Endodermal cell (in vitro differentiated cells): ENCODE results near the gene HBA2. TPM values are rescaled to one million over a fixed set of nuclear protein-coding genes. Genes with fewer than 3 reads are reported as not detected.
"Not testable (repeated sequence)": the region's sequence is repeated elsewhere in the genome, so short reads cannot be mapped to it uniquely, and the experiment has no call there.

ENCODE experiments used
- DNase-seq: peaks from one replicate; pipeline ENCODE4 v3.0.0-alpha.2; 2017
- H3K27ac ChIP-seq: 2 replicates; pipeline ENCODE4 v1.5.1; 2013; ENCODE audit warnings: mild to moderate bottlenecking, low read depth, low read length, moderate library complexity
- H3K27me3 ChIP-seq: 2 replicates; pipeline ENCODE4 v1.6.1; 2013; ENCODE audit warnings: mild to moderate bottlenecking, low read length, moderate library complexity; ENCODE audit not compliant: insufficient read depth, control insufficient read depth, poor library complexity, severe bottlenecking
- H3K36me3 ChIP-seq: 2 replicates; pipeline ENCODE4 v1.7.0; 2013; ENCODE audit warnings: mild to moderate bottlenecking, low read length, moderate library complexity; ENCODE audit not compliant: control insufficient read depth, insufficient read depth
- H3K4me1 ChIP-seq: one replicate; pipeline ENCODE4 v1.7.0; 2013; ENCODE audit warnings: low read length; ENCODE audit not compliant: control insufficient read depth, insufficient read depth
- H3K4me3 ChIP-seq: 2 replicates; pipeline ENCODE4 v1.5.1; 2013; ENCODE audit warnings: mild to moderate bottlenecking, low read length, moderate library complexity
- H3K9ac ChIP-seq: 2 replicates; pipeline ENCODE4 v1.6.1; 2013; ENCODE audit warnings: mild to moderate bottlenecking, low read length, moderate library complexity; ENCODE audit not compliant: poor library complexity, severe bottlenecking; ENCODE audit errors: extremely low read depth
- H3K9me3 ChIP-seq: 2 replicates; pipeline ENCODE4 v1.6.1; 2013; ENCODE audit warnings: mild to moderate bottlenecking, low read length, moderate library complexity; ENCODE audit not compliant: control insufficient read depth
- H3K27ac Mint-ChIP-seq: 2 replicates; pipeline ENCODE4 v1.8.0; 2020; ENCODE audit warnings: mixed read lengths
- H3K27me3 Mint-ChIP-seq: 2 replicates; pipeline ENCODE4 v1.8.0; 2021; ENCODE audit warnings: mild to moderate bottlenecking, mixed read lengths; ENCODE audit not compliant: insufficient read depth
- H3K36me3 Mint-ChIP-seq: 2 replicates; pipeline ENCODE4 v1.8.0; 2020; ENCODE audit warnings: low read depth, mixed read lengths
- H3K4me1 Mint-ChIP-seq: 2 replicates; pipeline ENCODE4 v1.8.0; 2020; ENCODE audit warnings: mixed read lengths
- H3K4me3 Mint-ChIP-seq: 2 replicates; pipeline ENCODE4 v1.8.0; 2020; ENCODE audit warnings: mild to moderate bottlenecking, moderate library complexity, mixed read lengths
- H3K9me3 Mint-ChIP-seq: 2 replicates; pipeline ENCODE4 v1.8.0; 2020; ENCODE audit warnings: mild to moderate bottlenecking, mixed read lengths
- WGBS, 2 experiments: methylation state at CpG; one replicate each; pipeline versions ENCODE4 v1.1.5 to v1.1.7; 2013; ENCODE audit warnings: missing lambda C conversion rate in 2 of 2, mixed read lengths in 1 of 2; ENCODE audit not compliant: insufficient coverage in 1 of 2, insufficient read length in 1 of 2; 5-methylcytosine and 5-hydroxymethylcytosine counted together
- total RNA-seq, 2 donors: library from RNA; stranded (reverse); fragmentation: NEBNext Ultra II Directional in 1 of 2; extraction: Animal tissue kit (Norgen Biotek cat#: 25700) in 1 of 2; gene quantifications; 2 replicates in 1 of 2; 3 replicates in 1 of 2; pipeline ENCODE4 v1.2.1, GENCODE V29; 2021
- TF ChIP-seq, protein P1 (sequence below): fragments of 200-600 bp; sonication (generic); conservative IDR thresholded peaks from 2 replicates; pipeline ENCODE4 v1.5.0; 2021; ENCODE audit warnings: antibody characterized with exemption, mild to moderate bottlenecking

The HBA2 gene
- total RNA-seq, 2 donors from 2014 or later: 1.2 TPM; not detected in 1

DNA sequence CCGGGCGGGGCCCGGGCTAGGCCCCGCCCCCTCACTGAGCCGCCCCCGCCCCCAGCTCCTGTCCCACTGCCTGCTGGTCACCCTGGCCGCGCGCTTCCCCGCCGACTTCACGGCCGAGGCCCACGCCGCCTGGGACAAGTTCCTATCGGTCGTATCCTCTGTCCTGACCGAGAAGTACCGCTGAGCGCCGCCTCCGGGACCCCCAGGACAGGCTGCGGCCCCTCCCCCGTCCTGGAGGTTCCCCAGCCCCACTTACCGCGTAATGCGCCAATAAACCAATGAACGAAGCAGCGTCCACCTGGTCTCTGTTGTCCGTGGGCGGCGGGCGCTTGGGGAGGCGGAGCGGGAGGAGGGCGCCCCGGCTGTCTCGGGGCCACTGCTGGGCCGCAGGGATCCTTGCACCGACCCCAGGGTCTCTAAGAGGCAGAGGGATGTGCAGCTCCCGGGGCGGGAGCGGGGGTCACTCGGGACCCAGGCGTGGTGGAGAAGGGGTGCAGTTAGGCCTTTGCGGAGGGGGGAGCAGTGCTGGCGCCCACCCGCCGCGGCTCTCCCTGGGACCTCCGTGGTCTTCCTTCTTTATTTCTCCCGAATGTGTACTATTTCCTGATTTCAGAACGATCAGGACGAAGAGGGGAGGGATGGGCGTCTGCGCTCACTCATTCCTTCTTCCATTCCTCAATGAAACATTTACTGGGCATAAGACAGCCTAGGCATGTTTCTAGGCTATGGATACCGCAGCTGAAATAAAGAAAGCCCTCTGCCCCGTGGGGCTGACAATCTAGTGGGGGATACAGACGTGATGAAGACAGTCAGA, 18.3 kb upstream of the HBA2 start:
- Histone ChIP-seq H3K4me3 (peak overlapping the region; percentile 73), H3K36me3 (no peaks in the 10 kb centered on the region), H3K9me3 (no peaks in the 10 kb centered on the region), H3K27ac (no peak overlapping the region), H3K9ac (no peak overlapping the region), H3K4me1 (no peaks in the 10 kb centered on the region), H3K27me3 (peaks cover 83% of the 10 kb centered on the region)
- Mint-ChIP-seq H3K4me3 (peak overlapping the region; percentile 57), H3K27ac (no peak overlapping the region), H3K4me1 (peaks cover 5% of the 10 kb centered on the region), H3K36me3 (no peaks in the 10 kb centered on the region), H3K9me3 (peaks cover 2% of the 10 kb centered on the region), H3K27me3 (peaks cover 79% of the 10 kb centered on the region)
- TF ChIP-seq, protein P1, sequence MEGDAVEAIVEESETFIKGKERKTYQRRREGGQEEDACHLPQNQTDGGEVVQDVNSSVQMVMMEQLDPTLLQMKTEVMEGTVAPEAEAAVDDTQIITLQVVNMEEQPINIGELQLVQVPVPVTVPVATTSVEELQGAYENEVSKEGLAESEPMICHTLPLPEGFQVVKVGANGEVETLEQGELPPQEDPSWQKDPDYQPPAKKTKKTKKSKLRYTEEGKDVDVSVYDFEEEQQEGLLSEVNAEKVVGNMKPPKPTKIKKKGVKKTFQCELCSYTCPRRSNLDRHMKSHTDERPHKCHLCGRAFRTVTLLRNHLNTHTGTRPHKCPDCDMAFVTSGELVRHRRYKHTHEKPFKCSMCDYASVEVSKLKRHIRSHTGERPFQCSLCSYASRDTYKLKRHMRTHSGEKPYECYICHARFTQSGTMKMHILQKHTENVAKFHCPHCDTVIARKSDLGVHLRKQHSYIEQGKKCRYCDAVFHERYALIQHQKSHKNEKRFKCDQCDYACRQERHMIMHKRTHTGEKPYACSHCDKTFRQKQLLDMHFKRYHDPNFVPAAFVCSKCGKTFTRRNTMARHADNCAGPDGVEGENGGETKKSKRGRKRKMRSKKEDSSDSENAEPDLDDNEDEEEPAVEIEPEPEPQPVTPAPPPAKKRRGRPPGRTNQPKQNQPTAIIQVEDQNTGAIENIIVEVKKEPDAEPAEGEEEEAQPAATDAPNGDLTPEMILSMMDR: no peak
- DNase-seq: peak; percentile 78
- 4 to 7% methylated on average over 17 to 53 of the region's 59 CpGs for WGBS, 2 experiments

DNA sequence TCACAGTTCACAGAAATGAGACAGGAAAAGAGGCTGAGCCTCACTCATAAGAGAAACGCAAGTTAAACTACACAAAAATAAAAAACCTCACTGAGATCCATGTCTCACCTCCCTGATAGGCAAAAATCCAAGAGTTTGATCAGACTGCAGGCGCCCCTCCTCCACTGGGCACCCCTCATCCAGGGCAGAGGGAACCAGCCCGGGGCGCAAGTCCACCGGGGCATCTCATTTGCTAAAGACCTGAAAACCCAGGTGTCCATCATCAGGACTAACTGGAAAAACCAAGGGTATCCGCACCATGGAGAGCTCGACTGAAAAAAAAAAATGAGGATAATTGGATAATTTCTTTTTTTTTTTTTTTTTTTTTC, 17.7 kb upstream of the HBA2 start:
- H3K4me1 Mint-ChIP-seq: peaks cover 5% of the 10 kb centered on the region
- no peaks in the 10 kb centered on the region for H3K36me3 Mint-ChIP-seq
- H3K4me3 Mint-ChIP-seq: peak overlapping the region; percentile 57
- H3K27me3 Mint-ChIP-seq: peaks cover 76% of the 10 kb centered on the region
- no peaks in the 10 kb centered on the region for H3K36me3 ChIP-seq
- no peaks in the 10 kb centered on the region for H3K4me1 ChIP-seq
- no peak overlapping the region for H3K27ac ChIP-seq
- TF ChIP-seq, protein P1: no peak
- H3K4me3 ChIP-seq: peak overlapping the region; percentile 73
- peaks cover 2% of the 10 kb centered on the region for H3K9me3 Mint-ChIP-seq
- H3K27me3 ChIP-seq: peaks cover 80% of the 10 kb centered on the region
- no peaks in the 10 kb centered on the region for H3K9me3 ChIP-seq
- no peak overlapping the region for H3K9ac ChIP-seq
- no peak for DNase-seq
- H3K27ac Mint-ChIP-seq: no peak overlapping the region
- WGBS, 2 experiments: 79 to 95% methylated on average over 5 to 7 of the region's 7 CpGs

DNA sequence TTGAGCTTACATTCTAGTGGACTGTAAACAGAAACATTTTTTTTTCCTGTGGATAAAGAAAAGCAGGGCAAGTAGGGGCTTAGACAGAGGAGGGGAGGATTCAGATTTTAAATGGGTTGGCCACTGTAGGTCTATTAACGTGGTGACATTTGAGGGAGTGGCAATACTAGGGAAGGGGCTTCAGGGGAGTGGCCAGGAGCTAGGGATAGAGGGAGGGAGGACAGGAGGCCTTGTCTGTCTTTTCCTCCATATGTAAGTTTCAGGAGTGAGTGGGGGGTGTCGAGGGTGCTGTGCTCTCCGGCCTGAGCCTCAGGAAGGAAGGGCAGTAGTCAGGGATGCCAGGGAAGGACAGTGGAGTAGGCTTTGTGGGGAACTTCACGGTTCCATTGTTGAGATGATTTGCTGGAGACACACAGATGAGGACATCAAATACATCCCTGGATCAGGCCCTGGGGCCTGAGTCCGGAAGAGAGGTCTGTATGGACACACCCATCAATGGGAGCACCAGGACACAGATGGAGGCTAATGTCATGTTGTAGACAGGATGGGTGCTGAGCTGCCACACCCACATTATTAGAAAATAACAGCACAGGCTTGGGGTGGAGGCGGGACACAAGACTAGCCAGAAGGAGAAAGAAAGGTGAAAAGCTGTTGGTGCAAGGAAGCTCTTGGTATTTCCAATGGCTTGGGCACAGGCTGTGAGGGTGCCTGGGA, 13.4 kb upstream of the HBA2 start:
- peaks cover 2% of the 10 kb centered on the region for H3K9me3 Mint-ChIP-seq
- WGBS, 2 experiments: 30 to 66% methylated on average over 4 to 6 of the region's 6 CpGs
- Histone ChIP-seq H3K9ac (no peak overlapping the region), H3K36me3 (no peaks in the 10 kb centered on the region), H3K4me1 (no peaks in the 10 kb centered on the region), H3K4me3 (no peak overlapping the region), H3K27me3 (peaks cover 85% of the 10 kb centered on the region), H3K9me3 (no peaks in the 10 kb centered on the region), H3K27ac (no peak overlapping the region)
- no peak overlapping the region for H3K27ac Mint-ChIP-seq
- H3K4me1 Mint-ChIP-seq: peaks cover 5% of the 10 kb centered on the region
- TF ChIP-seq, protein P1: no peak
- peak; percentile 44 for DNase-seq
- H3K36me3 Mint-ChIP-seq: no peaks in the 10 kb centered on the region
- peaks cover 66% of the 10 kb centered on the region for H3K27me3 Mint-ChIP-seq
- no peak overlapping the region for H3K4me3 Mint-ChIP-seq

DNA sequence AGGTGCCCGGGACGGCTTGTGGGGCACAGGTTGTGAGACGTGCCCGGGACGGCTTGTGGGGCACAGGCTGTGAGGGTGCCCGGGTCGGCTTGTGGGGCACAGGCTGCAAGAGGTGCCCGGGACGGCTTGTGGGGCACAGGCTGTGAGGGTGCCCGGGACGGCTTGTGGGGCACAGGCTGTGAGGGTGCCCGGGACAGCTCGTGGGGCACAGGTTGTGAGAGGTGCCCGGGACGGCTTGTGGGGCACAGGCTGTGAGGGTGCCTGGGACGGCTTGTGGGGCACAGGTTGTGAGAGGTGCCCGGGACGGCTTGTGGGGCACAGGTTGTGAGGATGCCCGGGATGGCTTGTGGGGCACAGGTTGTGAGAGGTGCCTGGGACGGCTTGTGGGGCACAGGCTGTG, 12.4 kb upstream of the HBA2 start:
- not testable (repeated sequence) for H3K36me3 Mint-ChIP-seq, DNase-seq, H3K4me3 ChIP-seq, H3K27ac ChIP-seq, H3K4me1 Mint-ChIP-seq, H3K4me1 ChIP-seq, H3K9ac ChIP-seq, H3K36me3 ChIP-seq, H3K4me3 Mint-ChIP-seq, H3K9me3 ChIP-seq, H3K27ac Mint-ChIP-seq, H3K9me3 Mint-ChIP-seq
- peaks cover 79% of the 10 kb centered on the region for H3K27me3 ChIP-seq
- WGBS, 2 experiments: 80% methylated on average over 16 of the region's 20 CpGs; no CpG with 5 or more reads in 1 of the 2 experiments
- H3K27me3 Mint-ChIP-seq: peaks cover 60% of the 10 kb centered on the region
